AG09309 (cell line): ENCODE data around the gene MLPH.
A peak's percentile ranks its signal among the peaks of the same experiment; 100 is the strongest.

Experiments
- DNase-seq: peaks from one replicate; pipeline ENCODE4 v3.0.0-alpha.2; 2010; ENCODE audit warnings: low read depth
- H3K4me3 ChIP-seq: 2 replicates; pipeline ENCODE4 v1.5.1; 2011; ENCODE audit warnings: mild to moderate bottlenecking, low read depth, low read length, moderate library complexity; ENCODE audit not compliant: control insufficient read depth
- TF ChIP-seq, protein P1 (sequence below): IDR thresholded peaks from 2 replicates; pipeline ENCODE4 v1.5.1; 2011; ENCODE audit warnings: mild to moderate bottlenecking, low read depth, low read length, inconsistent platforms; ENCODE audit not compliant: insufficient read depth, control insufficient read depth; ENCODE audit errors: missing control alignments

Gene MLPH

DNA sequence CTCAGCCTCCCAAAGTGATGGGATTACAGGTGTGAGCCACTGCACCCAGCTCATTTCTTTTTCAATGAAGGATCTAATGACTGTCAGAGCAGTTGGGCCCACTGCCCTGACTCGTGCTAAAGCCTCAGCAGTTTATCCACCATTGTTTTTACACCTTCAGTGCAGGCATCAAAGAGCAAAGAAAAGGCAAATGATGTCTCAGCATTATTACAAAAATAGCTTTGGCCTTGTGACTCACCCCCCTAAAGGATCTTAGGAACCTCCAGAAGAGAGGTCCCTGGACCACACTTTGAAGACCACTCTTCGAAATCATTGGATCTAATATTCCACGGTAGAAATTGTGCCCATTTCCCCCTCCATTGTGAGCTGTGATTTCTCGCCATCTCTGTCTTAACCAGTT is 21.3 kb downstream of the MLPH start:
- no peak for DNase-seq
- TF ChIP-seq, protein P1, sequence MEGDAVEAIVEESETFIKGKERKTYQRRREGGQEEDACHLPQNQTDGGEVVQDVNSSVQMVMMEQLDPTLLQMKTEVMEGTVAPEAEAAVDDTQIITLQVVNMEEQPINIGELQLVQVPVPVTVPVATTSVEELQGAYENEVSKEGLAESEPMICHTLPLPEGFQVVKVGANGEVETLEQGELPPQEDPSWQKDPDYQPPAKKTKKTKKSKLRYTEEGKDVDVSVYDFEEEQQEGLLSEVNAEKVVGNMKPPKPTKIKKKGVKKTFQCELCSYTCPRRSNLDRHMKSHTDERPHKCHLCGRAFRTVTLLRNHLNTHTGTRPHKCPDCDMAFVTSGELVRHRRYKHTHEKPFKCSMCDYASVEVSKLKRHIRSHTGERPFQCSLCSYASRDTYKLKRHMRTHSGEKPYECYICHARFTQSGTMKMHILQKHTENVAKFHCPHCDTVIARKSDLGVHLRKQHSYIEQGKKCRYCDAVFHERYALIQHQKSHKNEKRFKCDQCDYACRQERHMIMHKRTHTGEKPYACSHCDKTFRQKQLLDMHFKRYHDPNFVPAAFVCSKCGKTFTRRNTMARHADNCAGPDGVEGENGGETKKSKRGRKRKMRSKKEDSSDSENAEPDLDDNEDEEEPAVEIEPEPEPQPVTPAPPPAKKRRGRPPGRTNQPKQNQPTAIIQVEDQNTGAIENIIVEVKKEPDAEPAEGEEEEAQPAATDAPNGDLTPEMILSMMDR: no peak
- no peak overlapping the region for H3K4me3 ChIP-seq

DNA sequence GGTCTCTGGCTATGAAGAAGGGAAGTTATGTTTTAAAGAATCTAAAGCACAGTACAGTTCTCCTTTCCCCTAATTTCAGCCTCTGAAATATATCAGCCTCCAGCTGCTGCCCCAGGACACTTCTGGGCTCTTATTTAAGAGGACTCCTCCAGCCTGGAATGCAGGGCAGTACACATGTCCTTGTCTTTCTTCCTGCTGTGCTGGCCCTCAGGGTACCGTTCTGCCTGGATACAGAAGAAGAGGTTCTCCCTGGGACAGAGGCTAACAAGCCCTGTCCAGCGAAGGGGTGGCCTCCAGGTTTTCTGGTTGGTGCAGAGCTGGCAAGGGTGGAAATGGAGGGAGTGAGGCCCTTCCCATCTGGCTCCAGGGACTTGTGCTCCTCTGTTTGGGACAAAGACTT is 22.1 kb downstream of the MLPH start:
- TF ChIP-seq, protein P1: no peak
- H3K4me3 ChIP-seq: no peak overlapping the region
- DNase-seq: no peak

DNA sequence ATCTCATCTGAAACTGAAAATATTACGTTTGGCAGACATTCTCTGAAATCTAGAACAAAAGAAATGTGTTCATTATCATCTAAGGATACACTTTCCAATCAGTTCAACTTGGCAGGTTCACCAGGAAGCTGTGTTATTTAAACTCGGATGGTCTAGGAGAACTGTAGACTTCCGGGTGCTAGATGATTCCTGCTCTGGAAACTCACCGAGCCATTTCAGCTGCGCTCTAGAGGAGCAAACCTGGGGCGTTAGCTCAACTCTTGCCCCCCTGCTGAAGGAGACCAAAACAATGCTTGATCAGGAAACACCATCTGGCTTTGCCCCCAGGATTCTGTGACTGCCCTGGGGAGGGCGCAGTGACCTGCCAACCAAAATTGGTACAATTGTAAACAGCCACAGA is 22.9 kb downstream of the MLPH start:
- no peak overlapping the region for H3K4me3 ChIP-seq
- TF ChIP-seq, protein P1: no peak
- DNase-seq: no peak

DNA sequence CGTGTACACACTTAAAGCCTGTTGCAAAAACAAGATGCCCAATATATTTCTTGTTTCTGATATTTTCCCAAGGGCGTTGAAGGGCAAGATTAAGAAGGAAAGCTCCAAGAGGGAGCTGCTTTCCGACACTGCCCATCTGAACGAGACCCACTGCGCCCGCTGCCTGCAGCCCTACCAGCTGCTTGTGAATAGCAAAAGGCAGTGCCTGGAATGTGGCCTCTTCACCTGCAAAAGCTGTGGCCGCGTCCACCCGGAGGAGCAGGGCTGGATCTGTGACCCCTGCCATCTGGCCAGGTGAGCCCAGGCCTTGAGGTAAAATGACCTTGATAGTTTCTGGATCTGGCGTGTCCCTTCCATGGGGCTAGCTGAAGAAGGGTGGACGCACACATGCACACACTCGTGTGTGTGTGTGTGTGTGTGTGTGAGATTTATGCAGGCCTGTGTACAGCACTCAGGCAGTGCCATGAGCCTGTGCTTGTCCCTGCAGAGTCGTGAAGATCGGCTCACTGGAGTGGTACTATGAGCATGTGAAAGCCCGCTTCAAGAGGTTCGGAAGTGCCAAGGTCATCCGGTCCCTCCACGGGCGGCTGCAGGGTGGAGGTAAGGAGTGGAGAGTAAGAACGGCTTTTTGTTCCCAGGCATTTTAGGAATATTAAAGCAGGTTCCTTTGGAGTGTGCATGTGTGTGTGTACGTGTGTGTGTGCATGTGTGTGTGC is 23.6 kb downstream of the MLPH start:
- TF ChIP-seq, protein P1: no peak

DNA sequence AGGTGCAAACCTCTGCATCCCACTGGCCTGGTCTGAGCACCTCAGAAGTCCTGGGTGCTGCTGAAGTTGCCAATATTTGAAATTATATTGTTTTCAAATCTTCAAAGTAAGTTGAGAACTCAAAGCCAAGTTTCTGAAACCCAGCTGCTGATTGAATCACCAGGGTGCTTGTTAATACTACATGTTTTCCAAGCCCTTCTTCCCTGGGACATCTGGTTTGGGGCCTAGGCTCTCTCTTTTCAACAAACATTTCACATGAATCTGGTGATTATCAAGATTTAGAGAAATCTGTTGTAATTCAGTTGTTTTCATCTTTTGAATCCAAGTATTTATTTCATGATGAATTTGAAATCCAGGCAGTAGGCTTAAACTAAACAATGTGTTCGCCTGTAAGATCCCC is 24.4 kb downstream of the MLPH start:
- DNase-seq: peak; percentile 50
- TF ChIP-seq, protein P1: no peak
- H3K4me3 ChIP-seq: no peak overlapping the region

More for the DNA sequence above, 23.6 kb downstream of the MLPH start:
- DNase-seq: no peak
- no peak overlapping the region for H3K4me3 ChIP-seq

DNA sequence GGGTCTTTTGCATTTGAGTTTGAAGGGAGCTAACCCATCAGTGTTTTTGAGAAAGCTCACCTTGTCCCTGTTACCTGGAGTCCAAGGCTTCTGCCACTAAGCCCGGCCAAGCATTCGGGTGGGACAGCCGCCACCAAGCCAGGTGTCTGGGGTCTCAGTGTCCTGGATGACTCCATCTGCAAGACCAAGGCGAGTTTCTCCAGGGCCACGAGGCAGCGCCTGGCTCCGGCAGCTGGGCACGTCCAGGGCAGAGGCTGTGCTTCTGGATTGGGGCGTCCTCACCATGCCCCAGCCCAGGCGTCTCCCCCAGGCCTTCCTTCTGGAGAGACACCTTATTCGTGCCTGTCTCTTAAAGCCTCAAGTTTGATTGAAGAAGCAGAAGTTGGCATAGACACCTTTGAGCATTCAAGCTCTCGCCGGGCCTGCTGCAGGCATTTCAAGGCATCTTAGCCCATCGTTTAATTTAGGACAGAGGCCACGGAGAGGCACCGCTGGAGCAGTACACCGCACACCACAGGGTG is 24.9 kb downstream of the MLPH start:
- DNase-seq: no peak
- no peak overlapping the region for H3K4me3 ChIP-seq
- TF ChIP-seq, protein P1: no peak
